ENCODE measurements around the gene ADA.
A peak's percentile ranks its signal among the peaks of the same experiment; 100 is the strongest.

The ADA gene

GRCh38 chr20:44582311-44583025 lies 69.0 kb downstream of the ADA start, which contains the start of gene PKIG:
Gene PKIG (plus strand): TSS chr20:44582579. CDS start chr20:44614557, 31,978 bp downstream.
- TF ChIP-seq CTCF (IDR thresholded peaks at IDR 0.05; ENCODE audit: insufficient read depth, low read depth, low read length, missing control alignments): no peak
- peak; percentile 51 for DNase-seq (ENCODE audit: low read depth)
- peak within 1 kb of the TSS; percentile 43 for H3K4me3 ChIP-seq (ENCODE audit: low read depth, low read length)

DNA sequence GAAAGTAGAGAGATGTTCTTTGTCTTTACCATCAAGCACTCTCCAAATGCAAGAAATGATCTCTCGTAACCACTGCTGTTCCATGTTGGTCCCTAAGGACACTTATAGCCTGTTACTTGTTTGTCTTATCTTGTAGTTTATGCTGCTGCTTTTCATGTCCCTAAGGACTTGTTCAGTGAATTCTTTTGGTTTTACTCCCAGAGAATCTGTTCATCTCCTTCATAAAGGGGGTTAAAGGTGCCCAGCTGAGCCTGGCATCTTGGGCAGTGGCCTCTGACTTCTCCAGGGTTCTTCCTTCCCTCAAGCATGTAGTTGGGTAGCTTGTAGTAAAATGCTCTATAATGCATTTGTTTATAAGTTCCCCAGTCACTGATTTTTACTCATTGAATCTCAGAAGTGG lies 70.0 kb downstream of the ADA start:
- TF ChIP-seq CTCF (IDR thresholded peaks at IDR 0.05; ENCODE audit: insufficient read depth, low read depth, low read length, missing control alignments): no peak
- DNase-seq (ENCODE audit: low read depth): no peak
- H3K4me3 ChIP-seq (ENCODE audit: low read depth, low read length): peak overlapping the region; percentile 6; the same call in 1 of the 2 replicates

- TF ChIP-seq CTCF (IDR thresholded peaks at IDR 0.05; ENCODE audit: insufficient read depth, low read depth, low read length, missing control alignments): no peak
- H3K4me3 ChIP-seq (ENCODE audit: low read depth, low read length): no peak overlapping the region
- DNase-seq (ENCODE audit: low read depth): peak; percentile 57
Observed at GRCh38 chr20:44580581-44581268, 70.8 kb downstream of the ADA start.

DNA sequence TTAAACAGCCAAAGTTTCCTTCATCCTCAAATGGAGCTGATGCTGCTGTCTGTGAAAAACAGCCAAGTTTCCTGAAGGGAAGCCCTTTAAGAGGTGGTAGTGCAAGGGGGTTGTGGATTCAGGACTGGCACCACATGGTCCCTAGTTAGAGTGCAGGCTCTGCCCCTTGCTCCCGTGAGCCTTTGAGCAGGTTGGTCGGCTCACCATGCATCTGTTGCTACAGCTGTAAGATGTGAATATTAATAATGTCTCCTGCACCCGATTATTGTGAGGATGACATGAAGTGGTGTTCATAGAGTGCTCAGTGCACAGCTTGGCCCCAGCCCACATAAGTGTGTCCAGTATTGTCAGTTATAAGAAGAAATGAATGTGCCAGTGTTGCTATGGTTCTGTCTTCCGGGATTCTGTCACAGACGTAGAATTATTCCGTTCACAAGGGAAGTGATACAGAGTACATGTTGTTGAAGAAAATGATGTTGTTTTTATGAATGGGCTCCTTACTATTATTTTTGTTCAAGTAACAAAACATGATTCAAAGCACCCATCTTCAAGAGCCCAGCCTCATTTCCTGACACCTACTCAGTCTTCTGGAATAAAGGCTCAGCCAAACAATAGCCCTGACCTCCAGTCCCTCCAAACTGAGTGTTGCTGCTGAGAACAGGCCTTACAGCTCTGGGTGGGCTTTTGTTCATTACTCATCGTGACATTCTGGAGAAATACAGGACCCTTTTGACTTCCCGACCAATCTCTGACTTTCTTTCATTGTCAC lies 72.0 kb downstream of the ADA start:
- no peak for TF ChIP-seq CTCF (IDR thresholded peaks at IDR 0.05; ENCODE audit: insufficient read depth, low read depth, low read length, missing control alignments)
- no peak overlapping the region for H3K4me3 ChIP-seq (ENCODE audit: low read depth, low read length)
- no peak for DNase-seq (ENCODE audit: low read depth)

DNA sequence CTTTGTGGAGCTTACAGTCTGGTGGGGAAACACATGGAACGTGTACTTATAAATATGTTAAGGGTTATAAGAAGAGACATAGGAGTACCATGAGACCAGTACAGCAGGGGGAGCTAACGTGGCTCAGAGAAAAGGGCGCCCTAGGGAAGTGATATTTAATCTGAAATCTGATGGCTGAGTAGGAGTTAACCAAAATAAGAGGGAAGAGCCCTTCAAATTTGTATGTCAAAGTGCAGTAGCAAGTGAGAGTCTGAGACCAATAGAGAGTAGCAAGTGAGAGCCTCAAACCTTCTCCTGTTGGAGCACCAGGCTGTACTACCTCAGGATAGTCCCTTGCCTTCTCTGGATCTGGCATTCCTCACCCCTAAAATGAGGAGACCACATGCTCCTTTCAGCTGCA lies 75.2 kb downstream of the ADA start:
- H3K4me3 ChIP-seq (ENCODE audit: low read depth, low read length): no peak overlapping the region
- peak; percentile 50 for TF ChIP-seq CTCF (IDR thresholded peaks at IDR 0.05; ENCODE audit: insufficient read depth, low read depth, low read length, missing control alignments)
- DNase-seq (ENCODE audit: low read depth): peak; percentile 66

GRCh38 chr20:44574372-44574771 lies 77.1 kb downstream of the ADA start:
- no peak for DNase-seq (ENCODE audit: low read depth)
- H3K4me3 ChIP-seq (ENCODE audit: low read depth, low read length): no peak overlapping the region
- TF ChIP-seq CTCF (IDR thresholded peaks at IDR 0.05; ENCODE audit: insufficient read depth, low read depth, low read length, missing control alignments): no peak

Data from GM12865 (cell line).